B cell (primary cell): ENCODE measurements around the gene FHL1.

Experiments used
- EZH2 ChIP-seq: IDR thresholded peaks from 2 replicates; pipeline ENCODE4 v1.6.1; 2012; ENCODE audit warnings: borderline replicate concordance, low read depth, mild to moderate bottlenecking, moderate library complexity, low read length; ENCODE audit not compliant: insufficient read depth, poor library complexity, severe bottlenecking
- TF ChIP-seq, protein P1 (sequence below): fragments of 200-600 bp; IDR thresholded peaks from one replicate; pipeline ENCODE4 v1.8.0; 2022; ENCODE audit warnings: antibody characterized with exemption, mild to moderate bottlenecking

DNA sequence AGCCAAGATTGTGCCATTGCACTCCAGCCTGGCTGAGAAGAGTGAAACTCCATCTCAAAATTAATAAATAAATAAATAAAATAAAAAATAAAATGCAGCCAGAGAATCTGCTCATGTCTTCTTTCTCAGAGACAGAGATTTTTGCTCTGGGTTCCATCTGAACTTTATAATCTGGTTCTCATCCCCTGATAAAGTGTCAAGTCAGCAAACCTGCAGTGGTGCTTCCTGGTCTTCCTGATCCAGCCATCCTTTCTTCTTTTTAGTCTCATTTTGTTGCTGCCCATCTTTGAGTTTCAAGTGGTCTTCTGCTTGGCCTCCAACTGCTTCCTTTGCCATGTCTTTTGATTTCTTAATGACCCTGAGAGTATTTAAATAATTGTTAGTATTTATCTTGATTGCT lies 79.7 kb downstream of the FHL1 start:
- TF ChIP-seq, protein P1, sequence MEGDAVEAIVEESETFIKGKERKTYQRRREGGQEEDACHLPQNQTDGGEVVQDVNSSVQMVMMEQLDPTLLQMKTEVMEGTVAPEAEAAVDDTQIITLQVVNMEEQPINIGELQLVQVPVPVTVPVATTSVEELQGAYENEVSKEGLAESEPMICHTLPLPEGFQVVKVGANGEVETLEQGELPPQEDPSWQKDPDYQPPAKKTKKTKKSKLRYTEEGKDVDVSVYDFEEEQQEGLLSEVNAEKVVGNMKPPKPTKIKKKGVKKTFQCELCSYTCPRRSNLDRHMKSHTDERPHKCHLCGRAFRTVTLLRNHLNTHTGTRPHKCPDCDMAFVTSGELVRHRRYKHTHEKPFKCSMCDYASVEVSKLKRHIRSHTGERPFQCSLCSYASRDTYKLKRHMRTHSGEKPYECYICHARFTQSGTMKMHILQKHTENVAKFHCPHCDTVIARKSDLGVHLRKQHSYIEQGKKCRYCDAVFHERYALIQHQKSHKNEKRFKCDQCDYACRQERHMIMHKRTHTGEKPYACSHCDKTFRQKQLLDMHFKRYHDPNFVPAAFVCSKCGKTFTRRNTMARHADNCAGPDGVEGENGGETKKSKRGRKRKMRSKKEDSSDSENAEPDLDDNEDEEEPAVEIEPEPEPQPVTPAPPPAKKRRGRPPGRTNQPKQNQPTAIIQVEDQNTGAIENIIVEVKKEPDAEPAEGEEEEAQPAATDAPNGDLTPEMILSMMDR: no peak
- no peak for TF ChIP-seq EZH2
